AG09319 (cell line): ENCODE data around the gene MIR17HG.
"Not testable (repeated sequence)": the region's sequence is repeated elsewhere in the genome, so short reads cannot be mapped to it uniquely, and the experiment has no call there.

Source experiments
- DNase-seq: peaks from one replicate; pipeline ENCODE4 v3.0.0-alpha.2; 2010; ENCODE audit warnings: low read depth; ENCODE audit errors: extremely low read depth
- TF ChIP-seq, protein P1 (sequence below): IDR thresholded peaks from 2 replicates; pipeline ENCODE4 v1.5.1; 2011; ENCODE audit warnings: low read depth, mild to moderate bottlenecking, inconsistent platforms, low read length, moderate library complexity

MIR17HG gene

DNA sequence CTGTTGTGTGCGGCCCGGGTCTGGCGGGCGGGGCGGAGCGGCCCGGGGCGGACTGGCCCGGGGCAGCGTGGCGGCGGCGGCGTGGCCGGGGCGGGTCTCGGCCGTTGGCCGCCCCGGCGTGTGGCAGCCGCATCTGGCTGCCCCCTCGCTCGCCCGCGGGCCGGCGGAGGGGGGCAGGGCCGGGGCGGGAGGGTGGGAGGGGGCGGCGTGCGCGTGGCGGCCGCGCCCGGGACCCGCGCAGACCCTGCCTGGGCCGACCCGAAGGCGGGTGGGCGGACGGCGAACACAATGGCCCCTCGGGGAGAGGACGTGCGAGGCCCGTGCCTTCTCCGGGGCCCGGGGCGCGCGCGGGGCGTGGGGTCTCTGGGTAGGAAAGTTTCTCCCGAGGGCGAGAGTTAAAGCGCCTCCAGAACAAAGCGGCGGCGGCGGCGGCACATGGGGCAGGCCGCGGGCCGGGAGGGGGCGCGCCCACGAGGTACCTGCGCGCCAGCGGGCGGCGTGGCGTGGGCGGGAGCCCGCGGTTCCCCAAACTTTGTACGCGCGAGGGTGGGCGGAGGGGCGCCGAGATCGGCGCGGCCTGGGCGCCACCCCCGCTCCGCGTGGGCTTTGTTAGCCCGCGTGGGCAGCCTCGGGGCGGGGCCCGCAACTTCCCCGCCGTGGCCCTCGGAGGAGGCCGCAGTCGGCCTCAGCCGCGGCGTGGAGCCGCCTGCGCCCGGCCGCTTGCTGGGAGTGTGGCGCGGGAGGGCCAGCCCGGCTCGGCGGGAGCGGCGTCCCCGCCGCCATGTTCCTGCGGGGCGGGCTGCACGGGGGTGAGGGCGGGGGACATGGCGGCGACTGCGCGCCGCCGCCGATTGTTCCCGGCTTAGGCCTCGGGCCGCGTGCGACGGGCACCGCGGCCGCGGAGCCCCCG is 764 bp downstream of the MIR17HG start:
- no peak for DNase-seq
- TF ChIP-seq, protein P1, sequence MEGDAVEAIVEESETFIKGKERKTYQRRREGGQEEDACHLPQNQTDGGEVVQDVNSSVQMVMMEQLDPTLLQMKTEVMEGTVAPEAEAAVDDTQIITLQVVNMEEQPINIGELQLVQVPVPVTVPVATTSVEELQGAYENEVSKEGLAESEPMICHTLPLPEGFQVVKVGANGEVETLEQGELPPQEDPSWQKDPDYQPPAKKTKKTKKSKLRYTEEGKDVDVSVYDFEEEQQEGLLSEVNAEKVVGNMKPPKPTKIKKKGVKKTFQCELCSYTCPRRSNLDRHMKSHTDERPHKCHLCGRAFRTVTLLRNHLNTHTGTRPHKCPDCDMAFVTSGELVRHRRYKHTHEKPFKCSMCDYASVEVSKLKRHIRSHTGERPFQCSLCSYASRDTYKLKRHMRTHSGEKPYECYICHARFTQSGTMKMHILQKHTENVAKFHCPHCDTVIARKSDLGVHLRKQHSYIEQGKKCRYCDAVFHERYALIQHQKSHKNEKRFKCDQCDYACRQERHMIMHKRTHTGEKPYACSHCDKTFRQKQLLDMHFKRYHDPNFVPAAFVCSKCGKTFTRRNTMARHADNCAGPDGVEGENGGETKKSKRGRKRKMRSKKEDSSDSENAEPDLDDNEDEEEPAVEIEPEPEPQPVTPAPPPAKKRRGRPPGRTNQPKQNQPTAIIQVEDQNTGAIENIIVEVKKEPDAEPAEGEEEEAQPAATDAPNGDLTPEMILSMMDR, result no peak

DNA sequence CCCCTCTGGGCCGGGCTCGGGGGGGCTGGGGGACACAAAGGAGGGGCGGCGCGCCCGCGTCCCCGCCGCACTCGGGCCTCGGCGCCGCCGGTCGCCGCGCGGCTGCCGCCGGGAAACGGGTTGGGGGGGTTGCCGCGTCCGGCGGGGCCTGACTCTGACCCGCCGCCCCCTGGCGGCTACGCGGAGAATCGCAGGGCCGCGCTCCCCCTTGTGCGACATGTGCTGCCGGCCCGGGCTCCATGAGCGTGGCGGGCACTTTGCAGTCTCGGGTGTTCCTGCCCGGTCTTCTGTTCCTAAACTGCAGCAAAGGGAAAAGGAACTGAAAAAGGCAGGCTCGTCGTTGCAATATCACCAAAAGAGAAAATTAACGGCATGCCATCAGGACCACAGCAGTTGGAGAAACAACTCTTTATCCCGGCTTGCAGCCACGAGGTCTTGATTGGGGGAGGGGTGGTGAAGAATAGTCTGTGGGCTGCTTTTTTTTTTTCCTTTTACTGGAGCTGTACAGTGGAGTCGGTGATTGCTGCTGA is 1.5 kb downstream of the MIR17HG start:
- peak; percentile 60 for DNase-seq
- TF ChIP-seq, protein P1, result peak; percentile 81

DNA sequence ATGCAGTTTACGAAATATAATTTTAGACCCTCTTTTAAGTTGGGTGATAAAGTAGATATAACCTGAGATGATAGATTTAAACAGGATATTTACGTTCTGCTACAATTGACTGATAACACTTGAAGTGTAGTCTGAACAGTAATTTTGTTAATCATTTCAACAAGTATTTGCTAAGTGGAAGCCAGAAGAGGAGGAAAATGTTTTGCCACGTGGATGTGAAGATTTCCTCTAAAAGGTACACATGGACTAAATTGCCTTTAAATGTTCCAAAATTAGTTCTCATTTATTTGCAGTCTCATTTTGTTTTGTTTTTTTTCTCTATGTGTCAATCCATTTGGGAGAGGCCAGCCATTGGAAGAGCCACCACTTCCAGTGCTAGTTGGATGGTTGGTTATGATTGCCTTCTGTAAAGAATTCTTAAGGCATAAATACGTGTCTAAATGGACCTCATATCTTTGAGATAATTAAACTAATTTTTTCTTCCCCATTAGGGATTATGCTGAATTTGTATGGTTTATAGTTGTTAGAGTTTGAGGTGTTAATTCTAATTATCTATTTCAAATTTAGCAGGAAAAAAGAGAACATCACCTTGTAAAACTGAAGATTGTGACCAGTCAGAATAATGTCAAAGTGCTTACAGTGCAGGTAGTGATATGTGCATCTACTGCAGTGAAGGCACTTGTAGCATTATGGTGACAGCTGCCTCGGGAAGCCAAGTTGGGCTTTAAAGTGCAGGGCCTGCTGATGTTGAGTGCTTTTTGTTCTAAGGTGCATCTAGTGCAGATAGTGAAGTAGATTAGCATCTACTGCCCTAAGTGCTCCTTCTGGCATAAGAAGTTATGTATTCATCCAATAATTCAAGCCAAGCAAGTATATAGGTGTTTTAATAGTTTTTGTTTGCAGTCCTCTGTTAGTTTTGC is 2.8 kb downstream of the MIR17HG start:
- no peak for DNase-seq
- TF ChIP-seq, protein P1, result no peak

DNA sequence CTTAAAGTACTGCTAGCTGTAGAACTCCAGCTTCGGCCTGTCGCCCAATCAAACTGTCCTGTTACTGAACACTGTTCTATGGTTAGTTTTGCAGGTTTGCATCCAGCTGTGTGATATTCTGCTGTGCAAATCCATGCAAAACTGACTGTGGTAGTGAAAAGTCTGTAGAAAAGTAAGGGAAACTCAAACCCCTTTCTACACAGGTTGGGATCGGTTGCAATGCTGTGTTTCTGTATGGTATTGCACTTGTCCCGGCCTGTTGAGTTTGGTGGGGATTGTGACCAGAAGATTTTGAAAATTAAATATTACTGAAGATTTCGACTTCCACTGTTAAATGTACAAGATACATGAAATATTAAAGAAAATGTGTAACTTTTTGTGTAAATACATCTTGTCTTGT is 3.6 kb downstream of the MIR17HG start:
- TF ChIP-seq, protein P1, result no peak

DNA sequence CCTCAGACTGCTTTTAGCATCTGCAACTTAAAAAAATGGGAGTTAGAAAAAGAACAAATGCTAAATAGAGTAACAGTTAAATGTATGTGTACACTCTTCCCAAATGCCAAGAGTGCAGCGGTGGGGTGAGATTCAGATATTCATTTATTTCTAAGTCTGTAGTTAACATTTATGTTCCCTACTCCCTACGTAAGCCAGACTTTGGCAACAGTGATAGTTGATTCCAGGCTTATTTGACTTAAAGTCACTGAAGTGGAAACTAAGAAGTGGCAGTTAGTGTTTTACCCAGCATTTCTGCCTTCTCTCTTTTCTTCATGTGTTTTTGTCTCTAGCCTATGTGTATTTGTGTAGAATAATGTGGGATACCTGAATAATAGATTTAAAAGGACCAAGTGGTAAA is 4.5 kb downstream of the MIR17HG start:
- no peak for DNase-seq
- TF ChIP-seq, protein P1, result no peak

More for the DNA sequence above, 3.6 kb downstream of the MIR17HG start:
- DNase-seq, result no peak

DNA sequence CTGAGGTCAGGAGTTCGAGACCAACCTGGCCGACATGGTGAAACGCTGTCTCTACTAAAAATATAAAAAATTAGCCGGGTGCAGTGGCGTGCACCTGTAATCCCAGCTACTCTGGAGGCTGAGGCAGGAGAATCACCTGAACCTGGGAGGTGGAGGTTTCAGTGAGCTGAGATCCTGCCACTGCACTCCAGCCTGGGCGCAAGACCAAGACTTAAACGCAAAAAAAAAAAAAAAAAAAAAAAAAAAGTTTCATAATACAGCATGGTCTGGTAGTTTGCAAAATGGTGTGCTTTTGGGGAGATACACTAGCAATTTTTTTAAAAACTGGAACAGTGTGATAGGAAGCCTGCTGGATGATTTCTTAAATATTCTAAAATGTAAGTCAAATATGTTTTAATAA is 5.4 kb downstream of the MIR17HG start:
- not testable (repeated sequence) for DNase-seq

DNA sequence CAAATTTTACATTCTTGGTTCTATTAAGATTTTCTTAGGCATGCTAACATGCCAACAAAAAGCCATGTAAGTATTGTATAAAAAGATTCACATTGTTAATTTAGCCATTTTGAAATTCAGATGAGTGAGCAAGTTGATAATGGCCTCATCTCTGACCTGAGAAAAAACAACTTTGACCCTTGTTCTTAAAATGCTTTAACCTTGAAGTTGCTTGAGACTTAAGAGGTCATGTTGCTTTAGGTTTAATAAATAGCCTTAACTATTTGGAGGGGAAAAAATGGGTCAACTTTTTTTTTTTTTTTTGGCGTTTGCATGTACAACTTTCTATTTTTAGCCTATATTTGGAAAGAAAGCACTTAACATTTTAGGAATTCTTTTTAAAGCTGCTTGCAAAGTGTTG is 6.0 kb downstream of the MIR17HG start:
- DNase-seq, result no peak
- TF ChIP-seq, protein P1, result no peak
